T47D (cell line): ENCODE measurements around the gene CMKLR1.

ENCODE experiments used
- DNase-seq, 2 experiments: peaks; one replicate each; pipeline versions ENCODE4 v3.0.0 to v3.0.0-alpha.2; 2011 to 2012; ENCODE audit warnings: low read depth in 1 of 2, low spot score in 1 of 2
- JUND ChIP-seq: IDR thresholded peaks from 2 replicates; pipeline ENCODE4 v1.6.1; 2012; ENCODE audit warnings: low read depth
- in situ Hi-C: cut with HindIII; loops from 2 replicates; pipeline ENCODE4 v1.10.0; 2016; ENCODE audit warnings: low sequenced_read_pairs, low pct_unique_long_range_greater_than_20kb

Gene CMKLR1

GRCh38 chr12:108316176-108317086 lies 22.7 kb downstream of the CMKLR1 start:
- no peak for DNase-seq
- TF ChIP-seq JUND = no peak
- in situ Hi-C loops = no loop called here

DNA sequence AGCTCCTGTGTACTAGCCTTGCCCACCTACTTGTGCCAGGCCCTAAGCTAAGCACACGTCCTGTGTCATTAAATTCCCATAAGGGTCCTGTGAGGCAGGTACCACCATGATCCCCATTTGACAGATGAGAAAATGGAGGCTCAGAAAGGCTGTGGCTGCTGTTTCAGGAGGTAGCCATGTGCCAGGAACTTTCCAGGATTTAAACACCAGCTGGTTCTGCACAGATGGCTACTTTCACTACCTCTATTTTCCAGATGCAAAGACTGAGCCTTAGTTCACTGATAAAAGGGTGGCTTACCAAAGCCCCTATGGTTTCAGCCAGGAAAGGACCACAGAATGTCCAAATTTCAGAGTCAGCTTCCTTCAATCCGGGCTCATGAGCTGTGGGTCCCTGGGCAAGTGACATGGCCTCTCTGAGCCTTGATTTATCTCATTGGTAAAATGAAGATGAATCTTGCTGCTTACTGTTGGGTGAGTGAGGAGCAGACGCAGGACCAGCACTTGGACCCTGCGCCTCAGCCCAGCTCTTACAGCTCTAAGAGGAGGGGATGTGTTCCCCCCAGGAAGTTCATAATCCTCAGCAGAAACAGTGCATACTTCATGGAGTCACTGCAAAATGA lies 23.5 kb downstream of the CMKLR1 start:
- no peak for DNase-seq
- in situ Hi-C loops = no loop called here
- TF ChIP-seq JUND = no peak

DNA sequence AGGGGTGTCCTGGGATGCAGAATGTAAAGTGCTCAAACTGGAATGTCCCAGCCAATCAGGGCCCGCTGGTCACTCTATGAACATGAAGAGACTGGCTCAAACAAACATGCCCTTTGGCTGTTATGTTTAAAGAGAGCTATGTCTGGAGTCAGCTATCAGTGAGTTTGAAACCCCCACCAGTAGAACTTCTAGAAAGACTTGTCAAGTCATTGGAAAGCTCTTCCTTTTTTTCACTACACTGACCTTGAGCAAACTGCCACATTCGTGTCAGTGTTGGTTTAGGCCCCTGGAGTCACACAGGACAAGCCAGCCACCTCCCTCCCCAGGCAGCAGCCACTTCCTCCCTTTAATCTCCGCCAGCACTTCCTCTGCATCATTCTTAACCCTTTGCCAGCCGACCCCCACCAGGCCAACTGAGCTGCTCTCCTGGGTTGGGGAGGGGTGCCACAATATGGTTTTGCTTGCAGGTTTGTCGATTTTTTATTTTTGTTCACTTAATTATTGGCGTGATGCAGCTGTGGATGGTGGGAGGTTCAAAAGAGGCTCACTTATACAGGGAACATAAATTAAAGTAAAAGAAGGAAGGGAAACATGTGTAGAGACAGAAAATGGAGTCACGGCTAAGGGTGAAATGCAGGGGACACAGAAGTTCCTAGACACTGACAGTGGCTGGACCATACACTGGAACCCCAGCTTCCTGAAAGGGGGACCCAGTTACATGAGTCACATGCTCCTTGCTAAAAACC lies 25.3 kb downstream of the CMKLR1 start:
- in situ Hi-C loops = no loop called here
- peak in 1 of 2 experiments; percentile 24 for DNase-seq
- no peak for TF ChIP-seq JUND

GRCh38 chr12:108313241-108313605 lies 25.9 kb downstream of the CMKLR1 start:
- no peak for DNase-seq
- in situ Hi-C loops = no loop called here

DNA sequence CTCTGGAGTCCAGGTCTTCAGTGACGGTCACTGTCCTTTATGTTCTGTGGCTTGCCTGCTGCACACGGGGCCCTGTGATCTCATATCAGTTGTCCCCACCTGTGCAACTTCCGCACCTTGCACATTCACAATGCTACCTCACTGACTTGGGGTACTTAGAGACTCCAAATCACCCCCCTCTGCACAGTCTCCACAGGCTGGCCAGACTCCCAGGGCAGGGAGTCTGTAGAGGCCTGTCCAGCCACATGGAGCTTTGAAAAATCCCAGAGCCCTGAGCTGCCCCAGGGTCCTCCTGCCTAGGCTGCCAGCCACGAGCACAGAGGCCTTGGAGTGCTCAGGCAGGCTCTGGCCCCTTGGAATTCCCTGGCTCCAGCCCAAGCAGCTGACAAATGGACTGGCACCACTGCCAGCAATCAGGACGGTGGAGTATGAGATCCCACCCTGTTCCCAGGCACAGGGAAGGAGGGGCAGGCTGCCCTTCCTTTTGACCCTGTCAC lies 26.4 kb downstream of the CMKLR1 start:
- TF ChIP-seq JUND = no peak
- peak in 1 of 2 experiments; percentile 18 for DNase-seq
- in situ Hi-C loops = no loop called here

More at GRCh38 chr12:108313241-108313605, 25.9 kb downstream of the CMKLR1 start:
- TF ChIP-seq JUND = no peak

- no peak for DNase-seq
- in situ Hi-C loops = no loop called here
- no peak for TF ChIP-seq JUND
These were observed 26.9 kb downstream of the CMKLR1 start for GRCh38 chr12:108312073-108312659.

- no peak for DNase-seq
- in situ Hi-C loops = no loop called here
- no peak for TF ChIP-seq JUND
These were observed 27.5 kb downstream of the CMKLR1 start for GRCh38 chr12:108311605-108312004.

- TF ChIP-seq JUND = no peak
- DNase-seq = no peak
- in situ Hi-C loops = no loop called here
These were observed 28.6 kb downstream of the CMKLR1 start for GRCh38 chr12:108310489-108310888.

- TF ChIP-seq JUND = no peak
- DNase-seq = no peak
- in situ Hi-C loops = no loop called here
These were observed 29.3 kb downstream of the CMKLR1 start for GRCh38 chr12:108309674-108310312.

DNA sequence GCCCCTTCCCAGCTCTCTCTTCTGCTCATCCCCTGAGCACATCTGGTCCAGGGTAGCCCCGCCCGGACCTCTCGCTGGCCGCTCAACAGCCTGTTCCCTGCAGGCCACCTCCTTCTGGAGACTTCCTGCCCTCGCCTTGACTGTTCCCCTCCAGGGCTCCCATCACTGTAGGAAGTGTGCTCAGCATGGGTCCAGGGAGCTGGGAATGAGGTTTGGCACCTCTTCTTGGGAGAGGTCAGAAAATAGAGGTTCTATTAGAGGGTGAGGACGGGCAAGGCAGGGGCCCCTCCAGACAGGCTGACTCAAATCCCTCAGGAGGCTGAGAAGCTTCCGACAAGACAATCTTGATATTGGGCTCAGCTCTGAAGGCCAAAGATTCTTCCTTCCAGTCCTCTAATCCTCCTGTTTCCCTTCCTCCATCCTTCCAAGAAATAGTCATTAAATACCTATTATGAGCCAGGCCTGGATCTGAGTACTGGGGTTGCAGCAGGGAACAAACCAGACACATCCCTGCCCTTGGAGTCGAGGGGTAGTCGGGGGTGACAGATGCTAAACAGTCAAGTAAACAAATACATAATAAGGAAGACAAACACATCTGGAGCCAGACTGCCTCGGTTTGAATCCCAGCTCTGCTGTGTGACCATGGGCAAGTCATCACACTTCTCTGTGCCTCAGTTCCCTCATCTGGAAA lies 30.6 kb downstream of the CMKLR1 start:
- in situ Hi-C loops = no loop called here
- no peak for TF ChIP-seq JUND
- DNase-seq = no peak

DNA sequence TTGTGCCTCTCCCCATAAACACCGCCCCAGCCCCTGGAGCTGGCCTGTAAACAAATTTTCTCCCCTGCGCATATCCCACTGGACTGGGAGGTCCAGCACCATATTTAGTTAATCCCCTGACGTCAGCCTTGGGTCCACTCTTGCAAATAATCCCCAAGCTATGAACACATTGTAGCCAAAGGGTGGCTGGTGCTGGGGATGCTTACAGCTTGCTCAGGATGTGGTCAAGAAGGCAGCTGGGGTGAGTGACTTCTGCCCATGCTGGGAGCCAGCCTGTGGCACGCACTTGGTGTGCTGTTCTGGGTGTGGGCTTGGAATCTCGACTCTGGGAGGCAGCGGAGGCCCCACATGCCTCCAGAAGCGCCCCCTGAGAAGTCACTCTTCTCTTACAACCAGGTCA lies 32.1 kb downstream of the CMKLR1 start:
- TF ChIP-seq JUND = no peak
- in situ Hi-C loops = no loop called here
- DNase-seq = no peak

GRCh38 chr12:108306506-108306905 lies 32.6 kb downstream of the CMKLR1 start:
- in situ Hi-C loops = no loop called here
- no peak for TF ChIP-seq JUND
- DNase-seq = no peak
